ENCODE measurements around the gene SMAD4.
"Not testable (repeated sequence)": the region's sequence is repeated elsewhere in the genome, so short reads cannot be mapped to it uniquely, and the experiment has no call there.

The SMAD4 gene

GRCh38 chr18:51069885-51070284, 39.9 kb downstream of the SMAD4 start:
- no peak for DNase-seq (ENCODE audit: low read depth in 1 of 2, low spot score in 1 of 2)

DNA sequence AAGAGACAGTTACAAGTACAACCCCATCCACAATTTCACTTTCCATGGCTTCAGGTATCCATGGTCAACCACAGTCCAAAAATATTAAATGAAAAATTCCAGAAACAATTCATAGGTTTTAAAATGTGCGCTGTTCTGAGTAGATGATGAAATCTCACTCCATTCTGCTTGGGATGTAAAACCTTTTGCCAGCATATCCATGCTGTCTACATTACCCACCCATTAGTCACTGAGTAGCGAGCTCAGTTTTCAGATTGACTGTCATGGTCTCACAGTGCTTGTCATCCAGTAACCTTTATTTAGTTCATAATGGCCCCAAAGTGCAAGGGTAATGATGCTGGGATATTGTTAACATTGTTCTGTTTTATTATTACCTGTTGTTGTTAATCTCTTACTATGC, 40.5 kb downstream of the SMAD4 start:
- no peak for DNase-seq (ENCODE audit: low read depth in 1 of 2, low spot score in 1 of 2)

- no peak for DNase-seq (ENCODE audit: low read depth in 1 of 2, low spot score in 1 of 2)
Measured at GRCh38 chr18:51072586-51073313, 42.7 kb downstream of the SMAD4 start.

DNA sequence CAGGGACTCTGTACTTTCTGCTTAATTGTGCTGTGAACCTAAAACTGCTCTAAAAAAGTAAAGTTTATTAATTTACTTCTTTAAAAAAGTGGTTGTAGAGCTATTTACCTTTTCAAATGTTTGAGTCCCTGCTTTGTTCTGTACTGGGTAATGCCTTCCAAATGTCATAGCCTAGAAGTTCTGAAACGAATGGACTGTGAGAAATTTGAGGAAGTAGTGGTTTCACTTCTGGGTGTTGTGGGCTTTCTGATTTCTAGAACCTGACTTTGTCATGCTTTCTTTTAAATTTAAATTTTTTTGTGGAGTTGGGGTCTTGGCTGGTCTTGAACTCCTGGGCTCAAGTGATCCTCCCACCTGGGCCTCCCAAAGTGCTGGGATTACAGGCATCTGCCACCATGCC, 44.6 kb downstream of the SMAD4 start:
- DNase-seq (ENCODE audit: low read depth in 1 of 2, low spot score in 1 of 2): no peak

- DNase-seq (ENCODE audit: low read depth in 1 of 2, low spot score in 1 of 2): no peak
Measured at GRCh38 chr18:51076503-51076902, 46.5 kb downstream of the SMAD4 start.

DNA sequence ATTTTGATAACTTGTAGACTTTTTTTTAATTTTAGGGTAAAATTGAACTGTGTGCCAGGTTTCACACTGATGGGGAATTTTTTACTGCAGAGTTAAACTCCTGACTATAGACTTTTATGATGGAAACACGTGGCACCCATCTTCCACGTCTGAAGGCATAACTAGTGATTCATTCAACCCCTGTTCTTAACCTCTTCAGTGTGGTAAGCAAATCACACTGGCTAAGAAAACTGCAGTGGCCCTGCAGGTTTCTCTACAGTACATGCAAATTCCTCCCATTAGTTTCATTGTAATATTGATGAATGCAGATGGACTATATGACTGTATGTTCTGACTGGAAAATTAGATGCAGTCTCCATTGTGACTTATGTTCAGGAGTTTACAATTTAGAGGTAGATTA, 47.2 kb downstream of the SMAD4 start:
- DNase-seq (ENCODE audit: low read depth in 1 of 2, low spot score in 1 of 2): no peak

GRCh38 chr18:51078026-51078425, 48.0 kb downstream of the SMAD4 start:
- DNase-seq (ENCODE audit: low read depth in 1 of 2, low spot score in 1 of 2): no peak

GRCh38 chr18:51082571-51083267, 52.7 kb downstream of the SMAD4 start:
- no peak for DNase-seq (ENCODE audit: low read depth in 1 of 2, low spot score in 1 of 2)

DNA sequence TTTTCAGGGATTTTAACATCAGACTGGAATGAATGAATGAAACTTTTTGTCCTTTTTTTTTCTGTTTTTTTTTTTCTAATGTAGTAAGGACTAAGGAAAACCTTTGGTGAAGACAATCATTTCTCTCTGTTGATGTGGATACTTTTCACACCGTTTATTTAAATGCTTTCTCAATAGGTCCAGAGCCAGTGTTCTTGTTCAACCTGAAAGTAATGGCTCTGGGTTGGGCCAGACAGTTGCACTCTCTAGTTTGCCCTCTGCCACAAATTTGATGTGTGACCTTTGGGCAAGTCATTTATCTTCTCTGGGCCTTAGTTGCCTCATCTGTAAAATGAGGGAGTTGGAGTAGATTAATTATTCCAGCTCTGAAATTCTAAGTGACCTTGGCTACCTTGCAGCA, 53.4 kb downstream of the SMAD4 start:
- no peak for DNase-seq (ENCODE audit: low read depth in 1 of 2, low spot score in 1 of 2)

- DNase-seq (ENCODE audit: low read depth in 1 of 2, low spot score in 1 of 2): no peak
Measured at GRCh38 chr18:51088410-51088809, 58.4 kb downstream of the SMAD4 start.

- no peak for DNase-seq (ENCODE audit: low read depth in 1 of 2, low spot score in 1 of 2)
Measured at GRCh38 chr18:51089691-51090090, 59.7 kb downstream of the SMAD4 start.

DNA sequence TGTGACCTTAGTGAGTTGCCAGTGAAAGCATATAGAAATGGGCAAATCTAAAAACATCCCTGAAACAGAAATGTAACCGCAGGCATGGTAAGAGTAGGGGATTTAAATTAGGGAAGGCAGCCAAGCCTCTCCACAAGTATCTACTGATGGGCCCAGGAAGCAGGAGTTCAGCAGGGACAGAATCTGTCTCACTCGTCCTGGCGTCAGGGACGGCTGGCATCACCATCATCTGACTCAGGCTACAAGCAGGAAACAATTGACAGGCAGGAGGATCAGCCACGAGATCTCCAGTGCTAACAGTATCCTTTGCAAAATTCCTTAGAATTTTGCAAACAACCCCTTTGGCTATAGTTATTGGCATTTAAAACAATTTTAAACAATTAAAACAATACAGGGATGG, 61.3 kb downstream of the SMAD4 start:
- DNase-seq (ENCODE audit: low read depth in 1 of 2, low spot score in 1 of 2): no peak

DNA sequence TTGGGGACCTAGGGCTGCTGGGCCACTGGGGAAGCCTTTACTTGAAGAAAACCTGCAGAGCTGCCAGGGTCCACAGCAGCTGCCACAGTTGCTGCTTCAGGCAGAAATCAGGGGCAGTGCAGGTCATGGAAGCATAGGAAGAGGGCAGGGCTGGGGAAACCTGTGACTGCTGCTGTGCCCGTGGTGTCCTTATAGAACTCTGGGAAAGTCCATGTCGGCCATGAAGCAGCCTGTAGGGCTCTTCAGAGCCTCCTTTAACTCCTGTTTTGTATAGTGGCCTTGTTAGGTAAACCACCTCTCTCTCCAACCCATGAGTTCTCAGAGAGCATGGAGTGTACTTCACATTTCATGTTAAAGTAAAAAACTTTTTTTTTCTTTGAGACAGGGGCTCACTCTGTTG, 62.1 kb downstream of the SMAD4 start:
- no peak for DNase-seq (ENCODE audit: low read depth in 1 of 2, low spot score in 1 of 2)

DNA sequence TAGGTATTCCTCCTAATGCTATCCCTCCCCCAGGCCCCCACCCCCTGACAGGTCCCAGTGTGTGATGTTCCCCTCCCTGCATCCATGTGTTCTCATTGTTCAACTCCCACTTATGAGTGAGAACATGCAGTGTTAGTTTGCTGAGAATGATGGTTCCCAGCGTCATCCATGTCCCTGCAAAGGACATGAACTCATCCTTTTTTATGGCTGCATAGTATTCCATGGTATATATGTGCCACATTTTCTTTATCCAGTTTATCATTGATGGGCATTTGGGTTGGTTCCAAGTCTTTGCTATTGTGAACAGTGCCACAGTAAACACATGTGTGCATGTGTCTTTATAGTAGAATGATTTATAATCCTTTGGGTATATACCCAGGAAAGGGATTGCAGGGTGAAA, 63.0 kb downstream of the SMAD4 start:
- not testable (repeated sequence) for DNase-seq (ENCODE audit: low read depth in 1 of 2, low spot score in 1 of 2)

GRCh38 chr18:51097021-51097822, 67.2 kb downstream of the SMAD4 start:
- DNase-seq (ENCODE audit: low read depth in 1 of 2, low spot score in 1 of 2): no peak

DNA sequence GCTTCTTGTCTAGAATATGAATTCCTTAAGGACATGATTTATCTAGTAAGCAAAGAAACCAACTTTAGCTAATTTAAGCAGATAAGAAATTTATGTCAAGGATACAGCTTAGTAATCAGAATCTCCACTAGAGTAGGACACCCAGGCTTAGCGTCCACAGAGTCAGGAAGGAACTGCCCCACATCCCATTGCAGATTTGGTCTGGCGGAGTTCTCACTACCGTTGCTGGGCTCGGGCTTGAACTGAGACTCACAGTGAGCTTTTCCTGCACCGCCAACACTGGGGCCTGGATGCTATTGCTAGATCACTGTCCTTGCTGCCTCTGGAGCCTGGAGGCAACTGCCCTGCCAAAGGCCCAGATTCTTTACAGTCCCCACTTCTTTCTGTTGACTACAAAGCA, 68.1 kb downstream of the SMAD4 start:
- no peak for DNase-seq (ENCODE audit: low read depth in 1 of 2, low spot score in 1 of 2)

DNA sequence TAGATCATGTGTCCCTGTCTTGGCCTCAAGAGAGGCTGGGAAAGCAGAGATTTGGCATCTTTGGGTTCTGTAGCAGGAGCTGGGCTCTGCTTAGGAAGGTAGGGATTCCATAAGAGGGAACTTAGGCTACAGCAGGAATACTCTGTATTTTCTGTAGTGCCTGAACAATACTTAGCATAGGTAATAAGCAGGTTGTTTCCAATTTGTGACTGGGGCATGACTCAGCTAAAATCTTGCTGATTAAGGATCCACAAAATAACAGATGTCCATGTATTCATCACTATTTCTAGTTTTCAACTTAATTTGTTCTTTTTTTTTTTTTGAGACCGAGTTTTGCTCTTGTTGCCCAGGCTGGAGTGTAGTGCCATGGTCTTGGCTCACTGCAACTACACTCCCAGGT, 68.5 kb downstream of the SMAD4 start:
- no peak for DNase-seq (ENCODE audit: low read depth in 1 of 2, low spot score in 1 of 2)

DNA sequence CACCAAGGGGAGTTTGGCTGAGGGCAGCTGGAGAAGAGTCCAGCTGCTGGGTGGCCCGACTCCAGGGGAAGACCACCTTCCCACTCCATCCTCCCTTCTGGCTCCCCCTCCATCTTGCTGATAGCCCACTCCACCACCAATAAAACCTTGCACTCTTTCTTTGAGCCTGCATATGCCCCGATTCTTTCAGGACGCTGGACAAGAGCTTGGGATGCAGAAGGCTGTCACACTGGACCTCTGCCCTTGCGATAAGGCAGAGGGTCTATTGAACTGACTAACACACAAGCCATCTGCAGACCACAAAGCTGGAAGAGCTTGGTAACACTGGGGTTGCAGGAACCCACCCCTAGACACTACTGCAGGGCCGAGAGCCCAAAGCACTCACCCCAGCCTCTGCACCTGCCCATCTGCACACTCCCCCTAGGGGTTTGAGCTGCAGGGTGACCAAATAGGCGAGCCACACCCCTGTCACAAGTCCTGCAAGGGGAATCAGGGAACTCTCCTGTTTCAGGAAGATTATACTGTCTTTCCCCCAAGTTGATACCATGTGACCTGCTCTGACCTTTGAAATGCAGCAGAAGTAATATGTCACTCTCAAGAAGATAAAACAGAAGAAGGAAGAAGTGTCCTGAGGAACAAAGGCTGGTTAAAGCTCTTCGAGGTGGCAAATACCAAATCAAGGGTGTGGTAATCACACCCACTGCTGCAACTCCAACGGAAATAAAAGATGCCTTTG, 70.5 kb downstream of the SMAD4 start:
- no peak for DNase-seq (ENCODE audit: low read depth in 1 of 2, low spot score in 1 of 2)

DNA sequence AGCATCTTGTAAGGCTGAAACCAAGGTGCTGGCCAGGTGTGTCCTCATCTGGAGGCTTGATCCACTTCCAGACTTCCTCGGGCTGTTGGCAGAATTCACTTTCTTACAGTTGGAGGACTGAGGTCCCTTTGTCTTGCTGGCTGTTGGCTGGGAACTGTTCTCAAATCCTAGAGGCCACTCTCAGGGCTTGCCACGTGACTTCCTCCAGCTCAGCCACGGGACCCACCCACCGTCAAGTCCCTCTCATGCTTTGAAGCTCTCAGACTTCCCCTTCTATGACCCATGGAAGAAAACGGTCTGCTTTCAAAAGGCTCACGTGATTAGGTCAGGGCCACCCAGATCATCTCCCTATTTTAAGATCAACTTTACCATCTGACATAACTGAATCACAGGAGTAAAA, 77.1 kb downstream of the SMAD4 start:
- no peak for DNase-seq (ENCODE audit: low read depth in 1 of 2, low spot score in 1 of 2)

DNA sequence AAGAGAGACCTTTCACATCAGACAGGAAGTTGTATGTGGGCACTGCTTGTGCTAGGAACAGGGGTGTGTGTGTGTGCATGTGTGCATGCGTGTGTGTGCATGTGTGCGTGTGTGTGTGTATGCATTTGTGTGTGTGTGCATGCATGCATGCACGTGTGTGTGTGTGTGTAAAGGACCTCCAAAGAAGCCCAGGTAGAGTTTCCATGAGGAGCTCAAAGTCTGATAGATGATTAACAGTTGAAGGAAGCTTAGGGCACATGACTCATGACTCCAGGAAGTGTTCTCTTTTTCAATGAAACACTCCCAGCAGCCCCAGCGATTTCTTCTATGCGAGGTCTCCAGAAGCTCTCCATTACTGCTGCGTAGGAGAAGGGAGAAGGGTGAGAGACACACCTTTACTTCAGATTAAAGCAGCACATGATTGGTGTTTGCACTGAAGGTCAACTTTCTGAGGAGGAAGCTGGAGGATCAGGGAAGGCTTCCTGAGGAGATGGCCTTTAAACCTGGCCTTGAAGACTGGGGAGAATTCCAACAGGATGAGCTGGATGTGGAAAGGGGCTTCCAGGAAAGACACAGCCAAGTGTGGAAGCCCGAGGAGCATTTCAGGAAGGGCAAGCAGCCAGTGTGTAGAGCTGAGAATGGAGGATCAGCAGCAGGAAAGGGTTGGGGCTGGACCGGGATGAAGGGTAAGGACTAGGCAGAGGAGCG, 77.7 kb downstream of the SMAD4 start:
- DNase-seq (ENCODE audit: low read depth in 1 of 2, low spot score in 1 of 2): peak in 1 of 2 donors; percentile 13

DNA sequence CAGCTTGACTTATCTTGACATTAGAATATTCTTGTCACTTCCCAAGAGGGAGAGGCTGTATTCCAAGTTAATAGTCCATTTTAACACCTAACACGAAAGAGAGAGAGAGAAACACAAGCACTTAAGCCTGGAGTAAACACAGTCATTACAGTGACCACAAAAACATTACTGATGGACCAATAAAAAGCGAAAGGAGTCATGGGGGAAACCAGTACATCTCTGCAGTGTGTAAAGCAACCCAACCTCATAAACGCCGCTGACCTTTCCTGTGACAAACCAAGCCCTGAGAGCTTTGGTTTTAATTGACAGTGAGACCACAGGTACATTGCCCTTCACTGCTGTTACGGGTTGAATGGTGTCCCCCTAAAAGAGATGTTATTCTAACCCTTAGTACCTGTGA, 78.3 kb downstream of the SMAD4 start:
- no peak for DNase-seq (ENCODE audit: low read depth in 1 of 2, low spot score in 1 of 2)

All from activated CD4-positive, alpha-beta T cell treated with anti-CD3 and anti-CD28 coated beads, Interleukin-2, amount 50 U/mL, for 24 hours (primary cell).